Neural crest cell (in vitro differentiated cells): ENCODE measurements around the gene NGF. TPM values are rescaled to one million over a fixed set of nuclear protein-coding genes. Genes with fewer than 3 reads are reported as not detected.

Experiments
- DNase-seq: peaks from one replicate; pipeline ENCODE4 v3.0.0; 2021; ENCODE audit warnings: low read depth, mixed read lengths, low spot score
- H3K27ac Mint-ChIP-seq: one replicate; pipeline ENCODE4 v1.8.0; 2021; ENCODE audit warnings: mild to moderate bottlenecking, mixed read lengths; ENCODE audit not compliant: unreplicated experiment
- H3K27me3 Mint-ChIP-seq: 2 replicates; pipeline ENCODE4 v1.8.0; 2021; ENCODE audit warnings: low read depth, mild to moderate bottlenecking, mixed read lengths
- H3K36me3 Mint-ChIP-seq: 2 replicates; pipeline ENCODE4 v1.8.0; 2021; ENCODE audit warnings: low read depth, mild to moderate bottlenecking, mixed read lengths
- H3K4me1 Mint-ChIP-seq: 2 replicates; pipeline ENCODE4 v1.8.0; 2021; ENCODE audit warnings: mixed read lengths
- H3K4me3 Mint-ChIP-seq: one replicate; pipeline ENCODE4 v1.8.0; 2021; ENCODE audit warnings: mild to moderate bottlenecking, mixed read lengths
- H3K9me3 Mint-ChIP-seq: 2 replicates; pipeline ENCODE4 v1.8.0; 2021; ENCODE audit warnings: mixed read lengths
- CTCF ChIP-seq: fragments of 200-600 bp; sonication (generic); conservative IDR thresholded peaks from 2 replicates; pipeline ENCODE4 v1.5.0; 2021; ENCODE audit warnings: antibody characterized with exemption, mild to moderate bottlenecking
- total RNA-seq: library from RNA; stranded (reverse); gene quantifications from 2 replicates; pipeline ENCODE4 v1.2.1, GENCODE V29; 2021

NGF gene
- total RNA-seq, 1 donor from 2014 or later = not detected

GRCh38 chr1:115255154-115255553 is 82.9 kb downstream of the NGF start:
- Mint-ChIP-seq H3K9me3 (peaks cover 11% of the 10 kb centered on the region), H3K27me3 (no peaks in the 10 kb centered on the region), H3K4me1 (no peaks in the 10 kb centered on the region), H3K36me3 (peaks cover 7% of the 10 kb centered on the region), H3K27ac (no peak overlapping the region), H3K4me3 (no peak overlapping the region)
- DNase-seq = no peak
- TF ChIP-seq CTCF = no peak

GRCh38 chr1:115252585-115252984 is 85.5 kb downstream of the NGF start:
- Mint-ChIP-seq H3K9me3 (peaks cover 8% of the 10 kb centered on the region), H3K36me3 (no peaks in the 10 kb centered on the region), H3K27me3 (no peaks in the 10 kb centered on the region), H3K27ac (no peak overlapping the region), H3K4me3 (no peak overlapping the region), H3K4me1 (no peaks in the 10 kb centered on the region)
- no peak for TF ChIP-seq CTCF
- no peak for DNase-seq

GRCh38 chr1:115251856-115252255 is 86.2 kb downstream of the NGF start:
- Mint-ChIP-seq H3K4me1 (no peaks in the 10 kb centered on the region), H3K27ac (peak overlapping the region; percentile 35), H3K9me3 (peaks cover 11% of the 10 kb centered on the region), H3K4me3 (no peak overlapping the region), H3K27me3 (no peaks in the 10 kb centered on the region), H3K36me3 (no peaks in the 10 kb centered on the region)
- no peak for DNase-seq
- TF ChIP-seq CTCF = no peak

DNA sequence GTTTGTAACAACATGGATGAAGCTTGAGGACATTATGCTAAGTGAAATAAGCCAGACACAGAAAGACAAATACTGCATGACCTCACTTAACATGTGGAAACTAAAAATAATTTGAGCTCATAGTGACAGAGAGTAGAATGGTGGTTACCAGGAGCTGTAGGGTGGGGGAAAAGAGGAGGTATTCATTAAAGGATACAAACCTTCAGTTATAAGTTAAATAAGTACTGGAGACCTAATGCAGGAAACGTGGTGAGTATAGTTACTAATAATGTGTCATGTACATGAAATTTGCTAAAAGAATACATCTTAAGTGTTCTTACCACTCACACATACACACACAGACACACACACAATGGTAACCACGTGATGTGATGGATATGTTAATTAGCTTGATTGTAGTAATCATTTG is 86.7 kb downstream of the NGF start:
- no peak for DNase-seq
- no peaks in the 10 kb centered on the region for H3K4me1 Mint-ChIP-seq
- H3K9me3 Mint-ChIP-seq = peaks cover 13% of the 10 kb centered on the region
- no peaks in the 10 kb centered on the region for H3K36me3 Mint-ChIP-seq
- TF ChIP-seq CTCF = no peak
- H3K4me3 Mint-ChIP-seq = no peak overlapping the region
- H3K27ac Mint-ChIP-seq = no peak overlapping the region
- no peaks in the 10 kb centered on the region for H3K27me3 Mint-ChIP-seq

- Mint-ChIP-seq H3K9me3 (peaks cover 13% of the 10 kb centered on the region), H3K36me3 (peaks cover 3% of the 10 kb centered on the region), H3K4me3 (no peak overlapping the region), H3K27me3 (no peaks in the 10 kb centered on the region), H3K27ac (no peak overlapping the region), H3K4me1 (no peaks in the 10 kb centered on the region)
- no peak for TF ChIP-seq CTCF
- no peak for DNase-seq
Observed at GRCh38 chr1:115246526-115246925, 91.5 kb downstream of the NGF start.

GRCh38 chr1:115245227-115245626 is 92.8 kb downstream of the NGF start:
- no peak for TF ChIP-seq CTCF
- Mint-ChIP-seq H3K27me3 (no peaks in the 10 kb centered on the region), H3K27ac (no peak overlapping the region), H3K36me3 (peaks cover 3% of the 10 kb centered on the region), H3K9me3 (peaks cover 13% of the 10 kb centered on the region), H3K4me3 (no peak overlapping the region), H3K4me1 (no peaks in the 10 kb centered on the region)
- DNase-seq = no peak
